Colon (tissue), 2 donors: ENCODE data around the gene AIG1.

ENCODE experiments used
- FAIRE-seq: peaks from 2 replicates; lab custom pipeline; 2012; peaks lifted over from hg19 to GRCh38; lab: Jason Lieb, UNC
- donor health status: control.
- donor health status: control.

The AIG1 gene

GRCh38 chr6:143372199-143372882, 311.7 kb downstream of the AIG1 start:
- no peak for FAIRE-seq

- no peak for FAIRE-seq
Measured at GRCh38 chr6:143374014-143374413, 313.3 kb downstream of the AIG1 start.

- no peak for FAIRE-seq
Measured at GRCh38 chr6:143375022-143375585, 314.4 kb downstream of the AIG1 start.

GRCh38 chr6:143376375-143376774, 315.7 kb downstream of the AIG1 start:
- FAIRE-seq: no peak

GRCh38 chr6:143376861-143377260, 316.2 kb downstream of the AIG1 start:
- no peak for FAIRE-seq

GRCh38 chr6:143385636-143386035, 324.9 kb downstream of the AIG1 start:
- no peak for FAIRE-seq

GRCh38 chr6:143390278-143390677, 329.6 kb downstream of the AIG1 start:
- no peak for FAIRE-seq
